GM18951 (cell line): ENCODE results near the gene ANGPTL2.

Source experiments
- POLR2A ChIP-seq: IDR thresholded peaks from 4 replicates; pipeline ENCODE4 v1.6.1; 2011; ENCODE audit warnings: mild to moderate bottlenecking; ENCODE audit not compliant: insufficient read length, insufficient read depth; ENCODE audit errors: extremely low read depth
- in situ Hi-C: fragments of 300-500 bp; cut with MboI; formaldehyde crosslinking; loops from one replicate; pipeline ENCODE4 v1.12.0; 2022; ENCODE audit warnings: low sequenced_read_pairs, mixed read lengths, inconsistent platforms; ENCODE audit not compliant: unreplicated experiment

The ANGPTL2 gene

GRCh38 chr9:127136081-127136879 lies 13.8 kb upstream of the ANGPTL2 start:
- in situ Hi-C loops, result no loop called here
- no peak for TF ChIP-seq POLR2A

GRCh38 chr9:127135056-127135745 lies 12.8 kb upstream of the ANGPTL2 start:
- no peak for TF ChIP-seq POLR2A
- in situ Hi-C loops, result no loop called here

- in situ Hi-C loops, result no loop called here
- TF ChIP-seq POLR2A, result no peak
These were observed 11.3 kb upstream of the ANGPTL2 start for GRCh38 chr9:127133739-127134167.

- no peak for TF ChIP-seq POLR2A
- in situ Hi-C loops, result no loop called here
These were observed 10.6 kb upstream of the ANGPTL2 start for GRCh38 chr9:127132921-127133647.

- in situ Hi-C loops, result no loop called here
- no peak for TF ChIP-seq POLR2A
These were observed 9.9 kb upstream of the ANGPTL2 start for GRCh38 chr9:127132375-127132774.

GRCh38 chr9:127131871-127132270 lies 9.4 kb upstream of the ANGPTL2 start:
- in situ Hi-C loops, result no loop called here
- no peak for TF ChIP-seq POLR2A

GRCh38 chr9:127130661-127131538 lies 8.5 kb upstream of the ANGPTL2 start:
- TF ChIP-seq POLR2A, result no peak
- in situ Hi-C loops, result no loop called here

- in situ Hi-C loops, result no loop called here
- no peak for TF ChIP-seq POLR2A
These were observed 7.8 kb upstream of the ANGPTL2 start for GRCh38 chr9:127130235-127130634.

GRCh38 chr9:127129718-127130085 lies 7.3 kb upstream of the ANGPTL2 start:
- in situ Hi-C loops, result no loop called here
- TF ChIP-seq POLR2A, result no peak

GRCh38 chr9:127129073-127129717 lies 6.8 kb upstream of the ANGPTL2 start:
- TF ChIP-seq POLR2A, result no peak
- in situ Hi-C loops, result no loop called here

- in situ Hi-C loops, result no loop called here
- TF ChIP-seq POLR2A, result no peak
These were observed 6.1 kb upstream of the ANGPTL2 start for GRCh38 chr9:127128341-127129072.

- in situ Hi-C loops, result no loop called here
These were observed 4.5 kb upstream of the ANGPTL2 start for GRCh38 chr9:127126971-127127370.

GRCh38 chr9:127124792-127125191 lies 2.4 kb upstream of the ANGPTL2 start:
- in situ Hi-C loops, result no loop called here
- TF ChIP-seq POLR2A, result no peak

More at GRCh38 chr9:127126971-127127370, 4.5 kb upstream of the ANGPTL2 start:
- TF ChIP-seq POLR2A, result no peak
